GM18520 (cell line): ENCODE data around the gene STARD4.

Experiments used
- ATAC-seq: cut with Tn5 transposase; IDR thresholded peaks from one replicate; pipeline ENCODE4 v1.9.1; 2021; ENCODE audit not compliant: unreplicated experiment

STARD4 gene

DNA sequence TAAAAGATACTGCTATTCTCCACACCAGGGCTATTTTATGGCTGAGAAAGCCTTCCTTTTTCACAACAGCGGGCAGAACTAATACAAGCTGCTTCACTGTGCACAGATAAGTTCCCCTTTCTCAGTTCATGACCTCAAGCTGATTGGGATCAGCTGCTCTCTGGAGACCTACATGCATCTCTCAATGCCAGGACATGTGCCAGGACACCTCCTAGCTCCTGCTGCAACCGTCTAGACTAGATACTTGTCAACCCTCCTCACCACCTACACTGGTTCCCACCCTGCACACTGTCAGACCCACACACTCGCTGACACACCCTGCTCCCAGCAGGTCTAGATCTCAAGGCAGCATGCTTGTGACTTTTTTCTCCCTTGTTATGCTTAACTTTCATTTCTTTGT lies 39.8 kb downstream of the STARD4 start:
- ATAC-seq, result no peak

DNA sequence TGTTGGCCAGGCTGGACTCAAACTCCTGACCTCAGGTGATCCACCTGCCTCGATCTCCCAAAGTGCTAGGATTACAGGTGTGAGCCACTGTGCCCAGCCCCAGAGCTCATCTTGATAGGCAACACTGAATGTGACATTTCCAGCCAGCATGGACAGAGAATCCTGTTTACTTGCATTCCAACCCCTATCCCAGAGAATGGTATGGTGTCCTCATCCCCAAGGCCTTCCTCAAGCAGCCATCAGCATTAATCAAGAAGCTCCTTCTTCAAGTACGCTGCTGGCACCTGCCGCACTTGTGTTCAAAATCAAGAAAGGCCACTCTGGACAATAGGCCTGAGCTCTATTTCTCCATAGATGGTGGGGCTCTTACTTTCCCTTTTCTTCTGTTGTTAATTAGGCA lies 40.2 kb downstream of the STARD4 start:
- no peak for ATAC-seq

DNA sequence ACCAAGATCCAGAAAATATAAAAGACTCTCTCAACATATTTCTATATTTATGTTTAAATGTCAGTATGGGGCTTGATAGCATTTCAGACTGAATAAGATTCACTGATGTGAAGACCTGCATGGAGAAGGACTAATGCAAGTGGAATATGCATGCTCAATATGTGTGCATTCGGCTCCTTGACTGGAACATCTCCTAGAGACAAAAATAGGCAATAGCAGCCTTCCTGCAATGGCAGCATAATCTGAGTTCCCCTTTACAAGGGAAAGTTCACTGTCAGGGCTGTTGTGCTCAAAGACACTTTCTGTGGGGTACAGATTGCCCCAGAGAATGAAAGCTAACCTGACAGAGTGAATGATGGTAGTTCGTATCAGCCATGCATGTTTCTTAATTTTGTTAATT lies 42.4 kb downstream of the STARD4 start:
- no peak for ATAC-seq

DNA sequence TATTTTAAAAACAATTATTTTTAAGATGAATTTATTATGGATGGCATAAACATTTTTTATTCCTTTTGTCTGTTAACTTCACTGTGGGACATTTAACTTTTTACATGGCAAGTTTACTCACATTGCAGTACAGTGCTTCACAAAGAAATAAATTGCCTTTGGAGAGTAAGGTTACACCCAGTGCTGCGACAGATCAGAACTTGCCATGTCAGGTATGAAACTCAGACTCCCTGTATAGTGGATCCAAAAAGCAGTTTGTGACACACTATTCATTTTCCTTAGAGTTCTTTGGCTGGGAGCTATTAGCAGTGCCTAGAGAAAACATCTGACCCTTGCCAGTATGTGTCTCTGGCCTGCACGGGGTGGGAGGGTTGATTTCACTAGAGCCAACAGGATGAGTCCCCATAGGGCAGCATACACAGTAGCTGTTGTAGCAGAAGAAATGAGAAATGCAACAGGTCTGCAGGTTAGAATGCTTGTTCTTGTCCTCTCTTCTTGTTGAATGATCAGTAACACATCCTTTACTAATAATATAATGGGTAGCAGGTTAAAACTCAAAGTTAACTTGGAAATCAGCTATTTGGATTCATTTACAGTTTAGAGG lies 42.9 kb downstream of the STARD4 start:
- no peak for ATAC-seq

DNA sequence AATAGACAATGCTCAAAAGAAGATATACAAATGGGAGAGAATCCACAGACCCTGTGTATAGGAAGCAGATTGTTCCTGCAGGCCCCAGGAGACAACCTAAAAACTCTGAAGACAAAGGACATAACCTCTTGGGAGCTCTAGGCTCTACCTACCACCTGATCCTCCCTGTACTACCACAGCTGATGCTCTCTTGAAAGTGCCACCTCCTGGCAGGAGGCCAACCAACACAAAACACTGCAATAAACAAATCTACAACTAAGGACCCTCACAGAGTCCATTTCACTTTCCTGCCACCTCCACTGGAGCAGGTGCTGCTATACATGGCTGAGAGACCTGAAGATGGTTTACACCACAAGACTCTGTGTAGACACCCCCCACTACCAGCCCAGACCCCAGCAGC lies 49.0 kb downstream of the STARD4 start:
- no peak for ATAC-seq

DNA sequence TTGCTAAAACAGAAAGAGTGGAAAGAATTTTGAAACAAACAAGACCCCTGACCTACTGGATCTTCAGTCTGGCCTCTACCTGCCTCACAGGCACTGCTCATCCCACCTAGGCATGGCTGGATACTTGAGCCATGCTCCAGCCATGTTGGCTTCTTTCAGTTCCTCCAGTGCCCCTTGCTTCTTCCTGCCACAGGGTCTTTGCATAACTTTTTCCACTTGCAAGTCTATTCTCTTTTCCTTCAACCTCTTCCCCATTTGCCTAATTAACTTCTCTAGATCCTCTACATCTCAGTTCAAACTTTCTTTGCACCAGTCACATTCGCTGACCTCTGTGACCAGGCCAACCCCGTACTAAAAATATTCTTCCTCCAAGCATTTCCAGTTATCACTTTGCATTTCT lies 50.4 kb downstream of the STARD4 start:
- no peak for ATAC-seq

DNA sequence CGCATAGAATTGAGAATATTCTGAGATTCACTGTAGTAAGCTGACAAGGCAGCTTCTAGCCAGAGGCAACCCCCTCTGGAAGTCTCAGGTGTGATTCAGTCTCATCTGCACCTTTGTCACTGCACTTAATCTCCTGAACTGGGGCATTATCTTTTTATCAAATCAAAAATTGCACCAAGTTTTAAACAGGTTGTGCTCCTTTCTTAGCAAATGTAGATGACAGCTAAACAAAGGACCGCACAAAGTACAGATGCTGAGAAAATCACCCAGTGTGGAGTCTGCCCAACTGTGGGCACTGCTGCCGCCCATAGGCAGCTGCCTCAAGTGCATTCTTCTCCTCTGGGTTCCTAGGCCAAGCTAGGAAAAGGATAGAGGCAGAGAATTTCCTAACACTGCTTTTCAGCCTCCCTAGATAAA lies 51.1 kb downstream of the STARD4 start:
- ATAC-seq, result no peak

DNA sequence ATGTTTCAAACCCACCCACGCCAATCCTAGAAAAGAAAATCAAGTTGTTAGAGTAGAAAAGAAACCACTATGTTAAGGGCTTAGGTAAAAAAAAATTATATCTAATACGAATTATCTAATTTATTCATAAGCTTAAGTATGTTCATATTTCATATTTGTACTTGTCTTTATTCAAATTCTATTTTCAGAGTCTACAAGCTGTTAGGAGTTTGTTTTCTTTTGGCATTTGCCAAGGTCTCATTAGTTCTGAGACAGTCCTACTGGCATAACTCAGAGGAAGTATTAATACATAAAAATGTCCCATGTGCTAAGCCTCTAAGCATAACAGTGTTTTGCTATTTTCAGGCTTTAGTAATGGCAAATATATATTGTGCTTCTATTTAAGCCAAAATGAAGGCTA lies 57.6 kb downstream of the STARD4 start:
- no peak for ATAC-seq

DNA sequence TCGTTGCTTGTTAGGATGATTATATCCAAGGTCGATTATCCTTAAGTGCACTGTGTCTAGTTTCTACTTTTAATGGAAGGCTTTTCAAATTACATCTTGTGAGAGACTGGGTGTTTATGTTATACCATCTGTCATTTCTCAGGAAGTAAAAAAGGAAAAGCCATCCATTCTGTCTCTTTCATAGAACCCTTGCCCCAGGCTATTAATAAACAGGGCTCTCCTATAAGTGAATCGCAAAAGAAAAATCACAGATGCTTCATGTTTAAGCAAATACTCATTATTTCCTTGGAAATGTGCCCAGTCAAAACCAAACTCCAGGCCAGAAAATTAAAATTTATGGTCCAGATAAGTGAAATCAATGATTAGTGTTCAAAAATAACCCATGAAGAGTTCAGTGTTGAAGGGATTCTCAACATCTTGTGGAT lies 58.1 kb downstream of the STARD4 start:
- no peak for ATAC-seq

DNA sequence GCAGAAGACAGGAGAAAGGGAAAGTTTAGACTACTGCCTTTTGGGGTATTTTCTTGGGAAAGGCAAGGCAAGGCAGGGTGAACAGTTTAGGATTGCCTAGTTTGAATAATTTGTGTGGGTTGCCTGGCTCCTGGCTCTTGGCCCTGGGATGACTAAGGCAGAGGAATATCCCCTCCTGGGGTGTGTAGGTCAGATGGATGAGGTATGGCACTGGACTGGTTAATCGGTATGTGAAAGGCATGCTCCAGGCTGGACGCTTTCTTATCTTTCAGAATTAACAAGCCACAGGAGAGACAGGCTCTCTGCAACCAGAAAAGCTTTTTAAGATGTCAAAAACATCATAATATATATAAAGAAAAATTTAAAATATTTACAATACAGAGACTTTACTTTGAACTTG lies 58.6 kb downstream of the STARD4 start:
- no peak for ATAC-seq

DNA sequence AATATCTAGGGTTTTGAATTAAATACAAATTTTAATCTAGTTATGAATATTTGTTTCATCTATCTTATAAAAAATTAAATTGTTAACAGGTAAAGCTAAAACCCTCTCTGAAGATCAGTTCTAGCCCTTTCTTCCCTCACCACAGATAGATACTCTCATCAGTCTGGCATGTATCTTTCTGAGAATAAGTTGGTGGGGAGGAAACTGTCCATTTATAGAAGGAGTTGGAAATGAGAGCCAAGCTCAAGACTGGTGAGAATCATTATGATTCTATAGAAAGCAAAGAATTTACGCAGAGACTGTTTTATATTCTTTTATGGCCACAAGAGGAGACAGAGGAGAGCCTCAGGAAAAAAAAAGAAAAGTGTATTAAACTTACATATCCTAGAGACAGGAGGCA lies 59.0 kb downstream of the STARD4 start:
- no peak for ATAC-seq

DNA sequence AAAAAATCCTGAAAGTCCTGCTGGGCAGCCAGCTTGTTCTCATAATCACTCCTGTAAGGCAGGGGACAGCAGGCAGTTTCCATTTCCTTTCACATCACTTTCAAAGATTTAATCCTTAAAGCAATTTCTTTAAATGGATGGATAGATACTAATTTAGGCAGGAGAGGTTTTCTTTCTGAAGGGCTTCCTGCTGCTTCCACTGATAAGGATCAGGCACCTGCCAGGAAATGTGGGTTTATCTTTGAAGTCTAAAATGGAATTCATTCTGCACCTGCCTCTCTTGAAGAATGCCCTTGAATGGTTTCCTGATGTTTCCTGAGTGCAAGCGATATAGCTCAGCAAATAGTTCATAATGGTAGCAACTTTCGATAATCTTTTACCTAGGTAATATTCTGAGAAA lies 64.5 kb downstream of the STARD4 start:
- no peak for ATAC-seq

DNA sequence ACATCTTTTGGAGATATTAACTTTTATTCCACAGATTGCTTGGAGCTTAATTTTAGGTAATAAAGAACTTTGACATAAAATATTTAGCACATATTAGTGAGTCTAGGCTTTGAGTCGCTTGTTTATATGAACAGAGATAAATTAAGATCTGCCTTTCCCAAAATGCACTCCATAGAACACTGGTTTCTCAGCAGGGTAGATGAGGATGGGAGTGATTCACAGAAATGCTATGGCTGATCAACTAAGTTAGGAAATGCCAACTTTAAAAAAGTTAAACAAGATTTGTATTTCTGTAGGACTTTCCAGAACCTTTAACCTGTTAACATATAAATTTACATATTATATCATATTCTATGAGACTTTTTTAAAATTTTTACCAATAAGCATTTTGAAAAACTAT lies 65.2 kb downstream of the STARD4 start:
- ATAC-seq, result no peak
